GM13976 (cell line): ENCODE data around the gene SNX32.

Source experiments
- DNase-seq: peaks from one replicate; pipeline ENCODE4 v3.0.0; 2012; ENCODE audit warnings: low spot score
- CTCF ChIP-seq: IDR thresholded peaks from 2 replicates; pipeline ENCODE4 v1.5.1; 2012; ENCODE audit warnings: borderline replicate concordance, mild to moderate bottlenecking; ENCODE audit not compliant: insufficient read depth; ENCODE audit errors: extremely low read depth, missing control alignments, control extremely low read depth
- in situ Hi-C: fragments of 300-500 bp; cut with MboI; formaldehyde crosslinking; loops from one replicate; pipeline ENCODE4 v1.12.0; 2022; ENCODE audit warnings: low sequenced_read_pairs, mixed read lengths, inconsistent platforms; ENCODE audit not compliant: unreplicated experiment

The SNX32 gene

DNA sequence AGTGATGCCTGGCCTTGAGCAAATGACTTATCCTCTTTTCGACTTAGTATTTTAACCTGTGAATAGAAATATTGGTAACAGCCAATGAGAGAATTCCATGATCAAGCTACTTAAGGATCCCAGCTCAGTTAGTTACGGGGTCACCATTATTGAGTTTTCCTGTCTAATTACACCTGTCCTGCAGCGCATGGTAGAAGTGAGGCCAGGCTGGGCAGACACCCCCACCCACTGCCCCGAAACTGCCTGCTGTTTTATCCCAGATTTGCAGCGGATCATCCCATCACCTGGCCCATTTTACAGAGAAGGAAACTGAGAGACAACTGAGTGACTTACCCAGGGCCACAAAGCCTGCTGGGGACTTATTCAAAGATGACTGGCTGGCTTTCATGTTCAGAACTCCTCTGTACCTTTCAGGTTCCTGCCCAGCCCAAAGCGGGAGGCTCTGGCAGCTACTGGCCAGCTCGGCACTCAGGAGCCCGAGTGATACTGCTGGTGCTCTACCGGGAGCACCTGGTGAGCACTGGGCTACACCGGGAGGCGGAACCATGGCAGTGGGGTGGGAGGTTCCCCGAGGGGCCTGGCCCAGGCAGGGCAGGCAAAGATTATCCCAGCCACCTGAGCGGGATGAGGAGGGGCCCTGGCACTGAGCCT, 27.9 kb downstream of the SNX32 start:
- no peak for DNase-seq
- in situ Hi-C loops = no loop called here
- no peak for TF ChIP-seq CTCF

GRCh38 chr11:65862191-65862735, 28.5 kb downstream of the SNX32 start:
- DNase-seq = no peak
- TF ChIP-seq CTCF = no peak
- in situ Hi-C loops = no loop called here

- no peak for DNase-seq
- in situ Hi-C loops = no loop called here
- TF ChIP-seq CTCF = no peak
These were observed 29.5 kb downstream of the SNX32 start for GRCh38 chr11:65862941-65863888.

GRCh38 chr11:65863889-65864705, 30.3 kb downstream of the SNX32 start:
- in situ Hi-C loops = no loop called here
- no peak for TF ChIP-seq CTCF
- DNase-seq = no peak

- in situ Hi-C loops = no loop called here
- TF ChIP-seq CTCF = no peak
- DNase-seq = no peak
These were observed 31.1 kb downstream of the SNX32 start for GRCh38 chr11:65864706-65865471.
